HG03066 (cell line): ENCODE measurements around the gene BUD23.

Source experiments
- ATAC-seq: cut with Tn5 transposase; IDR thresholded peaks from one replicate; pipeline ENCODE4 v1.9.1; 2021; ENCODE audit warnings: low read depth; ENCODE audit not compliant: unreplicated experiment

The BUD23 gene

DNA sequence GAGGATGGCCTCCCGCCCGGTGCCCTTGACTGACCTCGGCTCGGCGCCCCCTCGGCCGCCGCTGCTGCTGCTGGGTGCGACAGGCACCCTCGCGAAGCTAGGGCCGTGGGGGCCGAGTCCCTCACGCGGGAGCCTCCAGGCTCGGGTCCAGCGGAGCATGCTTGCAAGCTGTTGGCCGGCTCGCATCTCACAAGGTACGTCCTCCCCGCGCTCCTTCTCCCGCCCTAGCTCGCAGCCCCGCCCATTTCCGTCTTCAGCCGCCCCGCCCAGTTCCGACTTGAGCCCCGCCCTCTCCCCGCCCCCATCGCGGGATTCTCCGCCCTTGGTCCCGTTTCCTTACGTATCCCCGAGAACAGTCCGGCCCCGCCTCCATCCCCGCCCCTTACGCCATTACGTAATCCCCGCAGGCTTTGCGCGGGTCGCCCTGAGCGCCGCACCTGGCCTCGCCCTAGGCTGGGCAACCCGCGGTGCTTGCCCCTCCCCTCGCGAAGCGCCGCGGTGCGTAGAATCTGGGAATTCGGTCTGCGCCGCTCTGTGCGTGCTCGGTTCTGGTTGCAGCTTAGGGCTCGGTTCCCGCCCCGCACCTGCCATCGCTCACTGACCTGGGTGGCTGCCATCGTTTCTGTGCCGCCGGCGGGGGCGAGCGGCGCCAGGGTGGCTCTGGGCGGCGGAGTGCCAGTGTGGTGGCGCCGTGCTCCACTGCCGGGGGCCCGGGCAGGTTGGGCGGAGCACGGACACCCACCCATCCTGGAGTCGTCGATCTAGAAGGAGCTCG, 55.4 kb downstream of the BUD23 start, which contains the start of gene ABHD11:
TSS of gene ABHD11 (minus strand) at position 191 of the 775 bp plus-strand sequence. CDS start at position 159, 32 bp downstream.
- ATAC-seq: peak; percentile 76

DNA sequence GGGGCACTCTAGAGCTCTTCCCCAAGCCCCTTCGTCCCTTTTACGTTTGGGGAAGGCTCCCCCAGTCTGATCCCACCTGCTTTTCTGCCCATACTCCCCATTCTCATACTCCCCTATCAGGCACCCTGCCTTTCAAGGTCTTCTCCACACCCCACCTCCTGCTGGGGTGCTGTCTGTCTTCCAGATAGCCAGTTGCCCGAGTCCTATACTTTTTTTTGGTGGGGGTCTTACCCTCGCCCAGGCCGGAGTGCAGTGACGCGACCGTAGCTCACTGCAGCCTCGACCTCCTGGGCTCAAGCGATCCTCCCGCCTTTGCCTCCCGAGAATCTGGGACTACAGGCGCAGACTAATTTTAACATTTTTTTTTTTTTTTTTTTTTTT, 56.0 kb downstream of the BUD23 start:
- ATAC-seq: no peak

DNA sequence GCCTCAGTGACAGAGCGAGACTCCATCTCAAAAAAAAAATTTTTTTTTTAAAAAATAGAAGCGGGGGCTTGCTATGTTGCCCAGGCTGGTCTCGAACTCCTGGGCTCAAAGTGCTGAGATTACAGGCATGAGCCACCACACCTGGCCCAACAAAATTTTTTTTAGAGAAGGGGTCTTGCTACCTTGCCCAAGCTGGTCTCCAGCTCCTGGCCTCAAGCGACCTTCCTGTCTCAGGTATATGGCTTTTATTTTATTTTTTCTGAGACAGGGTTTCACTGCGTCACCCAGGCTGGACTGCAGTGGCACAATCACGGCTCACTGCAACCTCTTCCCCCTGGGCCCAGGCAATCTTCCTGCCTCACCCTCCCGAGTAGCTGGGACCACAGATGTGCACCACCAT, 56.8 kb downstream of the BUD23 start:
- ATAC-seq: no peak

DNA sequence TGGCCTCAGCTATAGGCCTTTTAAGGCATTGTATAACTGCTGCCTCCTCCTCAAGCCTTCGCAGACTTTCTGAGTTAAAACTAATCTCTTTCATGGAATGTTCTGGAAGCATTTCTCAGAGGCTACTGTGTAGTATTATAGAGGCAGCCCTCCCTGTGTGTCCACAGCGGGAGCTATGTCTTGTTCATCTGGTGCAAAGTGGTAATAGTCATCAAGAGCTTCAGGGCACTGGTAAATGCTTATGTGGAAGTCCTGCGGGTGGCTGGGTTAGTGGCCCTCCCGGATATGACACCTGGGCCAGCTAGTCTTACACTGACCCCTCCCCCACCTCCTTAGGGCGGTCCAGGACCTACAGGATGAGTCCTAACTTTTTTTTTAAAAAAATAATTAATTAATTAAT, 57.4 kb downstream of the BUD23 start:
- ATAC-seq: no peak

DNA sequence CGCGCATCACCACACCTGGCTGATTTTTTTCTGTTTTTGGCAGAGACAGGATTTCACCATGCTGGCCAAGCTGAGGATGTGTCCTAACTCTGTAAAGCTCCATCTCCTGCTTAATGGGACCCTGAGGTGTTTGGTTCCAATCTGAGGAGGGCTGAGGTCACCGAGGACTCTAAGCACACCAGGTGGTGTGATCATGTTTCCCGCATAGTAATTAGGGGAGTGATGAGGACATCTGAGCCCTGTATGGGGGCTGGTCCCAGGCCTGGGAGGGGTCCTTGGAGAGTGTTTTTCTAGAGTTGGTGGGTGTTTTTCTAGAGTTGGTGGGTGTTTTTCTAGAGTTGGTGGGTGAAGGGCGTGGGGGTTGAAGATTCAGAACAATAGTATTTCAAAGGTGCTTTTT, 58.2 kb downstream of the BUD23 start:
- no peak for ATAC-seq

DNA sequence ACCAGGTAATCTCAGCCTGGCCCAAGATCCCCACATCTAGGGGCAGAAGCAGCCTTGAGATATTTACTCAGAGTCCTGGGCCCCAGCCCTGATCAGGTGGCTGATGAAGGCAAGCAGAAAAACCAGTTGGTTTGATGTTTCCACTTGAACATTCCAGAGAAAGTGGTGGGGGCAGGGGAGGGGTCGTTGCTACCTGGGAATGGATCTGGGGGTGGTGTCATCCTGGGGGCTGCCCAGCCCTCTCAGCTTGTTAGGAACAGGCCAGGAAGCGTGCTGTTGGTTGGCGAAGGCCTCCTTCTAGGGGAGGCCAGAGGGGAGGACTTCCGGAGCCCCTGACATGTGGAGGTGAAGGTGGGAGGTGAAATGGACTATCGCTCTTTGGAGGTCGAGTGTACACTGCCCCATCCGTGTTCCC, 58.9 kb downstream of the BUD23 start:
- no peak for ATAC-seq

GRCh38 chr7:73742753-73743641, 59.6 kb downstream of the BUD23 start:
- no peak for ATAC-seq

DNA sequence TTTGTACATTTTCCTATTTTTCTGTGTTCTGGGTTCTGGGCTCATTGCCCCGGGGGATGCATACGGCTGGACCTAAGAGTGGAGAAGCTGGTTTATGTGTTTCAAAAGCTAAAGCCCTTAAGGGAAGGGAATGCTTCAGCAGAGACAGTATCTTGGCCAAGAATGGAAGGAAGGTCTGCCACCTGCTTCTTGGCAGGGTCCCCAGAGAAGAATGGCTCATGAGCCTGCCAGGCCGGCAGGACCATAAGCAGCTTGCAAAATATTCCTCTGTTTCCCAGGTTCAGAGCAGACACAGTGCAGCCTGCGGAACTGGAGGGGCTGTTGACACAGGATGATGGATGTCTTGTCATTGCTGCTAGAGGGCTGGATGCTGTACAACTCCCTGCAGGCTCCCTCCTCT, 63.0 kb downstream of the BUD23 start:
- no peak for ATAC-seq
